Activated CD8-positive, alpha-beta T cell treated with anti-CD3 and anti-CD28 coated beads for 36 hours (primary cell): ENCODE data around the gene AOPEP. TPM values are rescaled to one million over a fixed set of nuclear protein-coding genes. Genes with fewer than 3 reads are reported as not detected.

Experiments
- ATAC-seq: fragments of 200-7000 bp; cut with Tn5 transposase; one replicate; pipeline ENCODE4 v1.10.0; 2021; ENCODE audit warnings: mild to moderate bottlenecking, moderate library complexity
- CTCF ChIA-PET: fragments of 350-600 bp; sonication (Branson Sonifier 250); formaldehyde crosslinking; loops from one replicate; lab custom pipeline; 2021; ENCODE audit warnings: antibody characterized with exemption; lab: Charles Lee
- POLR2A ChIA-PET: fragments of 350-600 bp; sonication (Branson Sonifier 250); formaldehyde crosslinking; loops from one replicate; lab custom pipeline; 2021; ENCODE audit warnings: antibody characterized with exemption; lab: Charles Lee
- DNase-seq: peaks from one replicate; pipeline ENCODE4 v3.0.0-alpha.2; 2020
- H3K27ac Mint-ChIP-seq: one replicate; pipeline ENCODE4 v1.8.0; 2021; ENCODE audit warnings: mild to moderate bottlenecking, mixed read lengths
- H3K27me3 Mint-ChIP-seq: one replicate; pipeline ENCODE4 v1.8.0; 2021; ENCODE audit warnings: mixed read lengths
- H3K36me3 Mint-ChIP-seq: one replicate; pipeline ENCODE4 v1.8.0; 2021; ENCODE audit warnings: low read depth, mixed read lengths
- H3K4me1 Mint-ChIP-seq: one replicate; pipeline ENCODE4 v1.8.0; 2021; ENCODE audit warnings: low read depth, mixed read lengths
- H3K4me3 Mint-ChIP-seq: one replicate; pipeline ENCODE4 v1.8.0; 2021; ENCODE audit warnings: mild to moderate bottlenecking, moderate library complexity, mixed read lengths
- H3K9me3 Mint-ChIP-seq: one replicate; pipeline ENCODE4 v1.8.0; 2021; ENCODE audit warnings: mixed read lengths
- CTCF ChIP-seq: fragments of 200-600 bp; IDR thresholded peaks from one replicate; pipeline ENCODE4 v1.8.0; 2022; ENCODE audit warnings: antibody characterized with exemption, mild to moderate bottlenecking
- intact Hi-C: fragments of 100-400 bp; cut with micrococcal nuclease; formaldehyde crosslinking; loops from one replicate; pipeline ENCODE4 v1.10.0; 2022
- total RNA-seq, 2 experiments: library from RNA; stranded (reverse); gene quantifications; one replicate each; pipeline ENCODE4 v1.2.3, GENCODE V29; 2021

The AOPEP gene
- total RNA-seq, 2 experiments from 2014 or later = 7.1 to 8.7 TPM

- H3K4me1 Mint-ChIP-seq = no peaks in the 10 kb centered on the region
- no peaks in the 10 kb centered on the region for H3K36me3 Mint-ChIP-seq
- no peak overlapping the region for H3K4me3 Mint-ChIP-seq
- ChIA-PET CTCF (no interaction called here), POLR2A (no interaction called here)
- H3K27me3 Mint-ChIP-seq = no peaks in the 10 kb centered on the region
- ATAC-seq (no peak), DNase-seq (no peak)
- no peak for TF ChIP-seq CTCF
- H3K9me3 Mint-ChIP-seq = no peaks in the 10 kb centered on the region
- no peak overlapping the region for H3K27ac Mint-ChIP-seq
- intact Hi-C loops = no loop called here
Measured at GRCh38 chr9:95027914-95028852, 301.7 kb downstream of the AOPEP start.

GRCh38 chr9:95028853-95029219 lies 302.3 kb downstream of the AOPEP start:
- Mint-ChIP-seq H3K27me3 (no peaks in the 10 kb centered on the region), H3K9me3 (no peaks in the 10 kb centered on the region), H3K4me3 (no peak overlapping the region), H3K4me1 (no peaks in the 10 kb centered on the region), H3K36me3 (no peaks in the 10 kb centered on the region), H3K27ac (no peak overlapping the region)
- CTCF ChIA-PET = no interaction called here
- POLR2A ChIA-PET = no interaction called here
- DNase-seq (no peak), ATAC-seq (no peak)
- TF ChIP-seq CTCF = no peak
- intact Hi-C loops = no loop called here

DNA sequence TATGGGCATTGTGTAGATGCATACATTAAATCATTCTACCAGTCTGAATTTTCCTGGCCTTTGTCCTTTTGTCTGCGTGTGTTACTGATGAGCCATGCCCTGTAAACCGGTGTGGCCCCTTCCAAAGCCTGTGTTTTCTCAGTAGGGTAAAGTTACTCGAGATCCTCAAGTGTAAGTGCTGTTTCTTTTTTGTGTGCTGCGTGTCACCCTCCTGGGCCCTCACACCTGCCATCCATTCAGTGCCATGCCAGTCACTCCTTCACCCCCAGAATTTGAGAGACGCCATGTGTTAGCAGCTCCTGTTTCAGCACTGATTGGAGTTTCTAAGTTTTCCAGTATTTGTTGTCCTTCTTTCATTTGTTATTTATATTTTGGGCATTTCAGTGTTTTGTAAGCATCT lies 302.8 kb downstream of the AOPEP start:
- Mint-ChIP-seq H3K27me3 (no peaks in the 10 kb centered on the region), H3K4me1 (no peaks in the 10 kb centered on the region), H3K36me3 (no peaks in the 10 kb centered on the region), H3K27ac (no peak overlapping the region), H3K9me3 (no peaks in the 10 kb centered on the region), H3K4me3 (no peak overlapping the region)
- ATAC-seq (no peak), DNase-seq (no peak)
- ChIA-PET CTCF (no interaction called here), POLR2A (no interaction called here)
- intact Hi-C loops = no loop called here
- no peak for TF ChIP-seq CTCF

DNA sequence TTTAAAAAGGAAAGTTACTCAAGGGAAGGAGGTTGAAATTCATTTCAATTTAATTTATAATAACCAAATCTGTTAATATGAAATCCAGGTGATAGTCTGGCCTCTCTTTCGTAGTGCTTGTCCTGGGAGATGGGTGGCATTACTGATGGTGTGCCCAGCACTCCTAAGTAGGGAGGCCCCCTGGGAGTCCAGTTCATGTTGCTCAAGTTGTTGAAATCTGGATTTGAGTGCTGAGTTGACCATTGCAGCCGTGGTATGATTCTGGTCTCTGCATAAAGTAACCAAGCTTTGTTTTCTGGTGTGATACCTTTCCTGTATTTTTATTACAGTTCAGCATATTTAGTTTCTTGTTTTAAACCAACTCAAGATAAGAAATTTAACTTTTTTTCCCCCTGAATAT lies 303.2 kb downstream of the AOPEP start:
- H3K27me3 Mint-ChIP-seq = no peaks in the 10 kb centered on the region
- ATAC-seq (no peak), DNase-seq (no peak)
- H3K36me3 Mint-ChIP-seq = peaks cover 2% of the 10 kb centered on the region
- no peaks in the 10 kb centered on the region for H3K4me1 Mint-ChIP-seq
- no peak for TF ChIP-seq CTCF
- CTCF ChIA-PET = no interaction called here
- POLR2A ChIA-PET = no interaction called here
- H3K9me3 Mint-ChIP-seq = no peaks in the 10 kb centered on the region
- H3K4me3 Mint-ChIP-seq = no peak overlapping the region
- intact Hi-C loops = no loop called here
- no peak overlapping the region for H3K27ac Mint-ChIP-seq

DNA sequence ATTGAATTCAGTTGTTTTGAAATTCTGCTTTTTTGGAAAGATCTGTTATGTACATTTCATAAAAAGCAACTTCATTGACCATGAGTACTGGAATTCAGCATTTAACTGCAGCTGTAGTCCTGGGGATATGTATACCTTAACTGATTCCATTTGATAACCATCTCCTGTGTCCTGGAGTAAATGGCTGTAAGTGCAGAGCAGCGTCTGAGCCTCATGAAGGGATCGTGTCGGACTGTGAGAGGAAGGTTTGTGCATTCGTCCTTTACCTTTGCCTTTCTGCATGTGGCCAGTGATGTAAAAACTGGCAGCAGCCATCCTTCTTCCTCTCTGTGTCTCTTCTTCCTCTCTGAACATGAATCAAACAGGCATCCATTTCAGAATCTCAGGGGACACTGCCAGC lies 303.8 kb downstream of the AOPEP start:
- Mint-ChIP-seq H3K27ac (no peak overlapping the region), H3K4me1 (no peaks in the 10 kb centered on the region), H3K27me3 (no peaks in the 10 kb centered on the region), H3K9me3 (no peaks in the 10 kb centered on the region), H3K36me3 (peaks cover 2% of the 10 kb centered on the region), H3K4me3 (no peak overlapping the region)
- intact Hi-C loops = no loop called here
- no peak for DNase-seq
- no peak for ATAC-seq
- ChIA-PET POLR2A (no interaction called here), CTCF (no interaction called here)
- TF ChIP-seq CTCF = no peak
